ENCODE measurements around the gene ZC3HAV1.

The ZC3HAV1 gene

GRCh38 chr7:138999414-138999813 is 110.1 kb downstream of the ZC3HAV1 start:
- no peak overlapping the region for H3K9ac ChIP-seq (ENCODE audit: low read depth, low read length)
- peaks cover 6% of the 10 kb centered on the region for H3K27me3 ChIP-seq (ENCODE audit: control insufficient read depth, insufficient read depth, low read length)

More at GRCh38 chr7:138999414-138999813, 110.1 kb downstream of the ZC3HAV1 start:
- no peak overlapping the region for H3K4me3 ChIP-seq (ENCODE audit: low read length)
- no peaks in the 10 kb centered on the region for H3K36me3 ChIP-seq (ENCODE audit: insufficient read depth, low read length)
- H3K4me1 ChIP-seq (ENCODE audit: control insufficient read depth, insufficient read depth, low read length), result no peaks in the 10 kb centered on the region
- peaks cover 5% of the 10 kb centered on the region for H3K9me3 ChIP-seq (replicated peaks; ENCODE audit: low read length)
- no peak overlapping the region for H3K4me2 ChIP-seq (ENCODE audit: low read length)
